Loucy (cell line): ENCODE measurements around the gene PLA2G2A.
"Not testable (repeated sequence)": the region's sequence is repeated elsewhere in the genome, so short reads cannot be mapped to it uniquely, and the experiment has no call there.

ENCODE experiments used
- H2AFZ ChIP-seq: fragments of 200-600 bp; sonication (generic); 2 replicates; pipeline ENCODE4 v1.6.0; 2016; ENCODE audit warnings: antibody characterized with exemption, mild to moderate bottlenecking, low read length, moderate library complexity
- H3F3A ChIP-seq: fragments of 200-600 bp; 2 replicates; pipeline ENCODE4 v1.6.0; 2016; ENCODE audit warnings: antibody characterized with exemption, low read depth, mild to moderate bottlenecking
- H3K27me3 ChIP-seq: fragments of 200-600 bp; sonication (generic); 2 replicates; pipeline ENCODE4 v1.6.1; 2014; ENCODE audit warnings: low read length, mild to moderate bottlenecking; ENCODE audit not compliant: insufficient read depth, poor library complexity, severe bottlenecking
- H3K36me3 ChIP-seq: fragments of 200-600 bp; sonication (generic); 2 replicates; pipeline ENCODE4 v1.6.1; 2016; ENCODE audit warnings: low read length; ENCODE audit not compliant: insufficient read depth
- H3K4me1 ChIP-seq: fragments of 200-600 bp; sonication (generic); 2 replicates; pipeline ENCODE4 v1.5.1; 2014; ENCODE audit warnings: low read length, mild to moderate bottlenecking; ENCODE audit not compliant: insufficient read depth, poor library complexity, severe bottlenecking
- H3K4me2 ChIP-seq: fragments of 200-600 bp; sonication (generic); 2 replicates; pipeline ENCODE4 v1.6.0; 2014; ENCODE audit warnings: antibody characterized with exemption, low read length, low read depth, mild to moderate bottlenecking; ENCODE audit not compliant: poor library complexity, severe bottlenecking
- H3K4me3 ChIP-seq: fragments of 200-600 bp; sonication (generic); 2 replicates; pipeline ENCODE4 v1.5.1; 2014; ENCODE audit warnings: low read length, mild to moderate bottlenecking, mixed read lengths; ENCODE audit not compliant: poor library complexity, severe bottlenecking
- H3K79me2 ChIP-seq: fragments of 200-600 bp; sonication (generic); 2 replicates; pipeline ENCODE4 v1.6.1; 2014; ENCODE audit warnings: low read length; ENCODE audit not compliant: insufficient read depth
- H3K9ac ChIP-seq: fragments of 200-600 bp; sonication (generic); 2 replicates; pipeline ENCODE4 v1.6.0; 2014; ENCODE audit warnings: mild to moderate bottlenecking, low read depth, low read length, moderate library complexity; ENCODE audit not compliant: poor library complexity, severe bottlenecking
- H3K9me2 ChIP-seq: fragments of 200-600 bp; sonication (generic); replicated peaks from 2 replicates; pipeline ENCODE4 v1.6.1; 2016; ENCODE audit warnings: low read depth, low read length, mixed read lengths
- H3K9me3 ChIP-seq: fragments of 200-600 bp; sonication (generic); 2 replicates; pipeline ENCODE4 v1.6.1; 2014; ENCODE audit warnings: mild to moderate bottlenecking, antibody characterized with exemption, low read length, low read depth; ENCODE audit not compliant: insufficient read depth
- H4K20me1 ChIP-seq: fragments of 200-600 bp; sonication (generic); 2 replicates; pipeline ENCODE4 v1.6.0; 2014; ENCODE audit warnings: antibody characterized with exemption, low read length, mild to moderate bottlenecking; ENCODE audit not compliant: insufficient read depth, poor library complexity, severe bottlenecking
- CTCF ChIP-seq: fragments of 200-600 bp; sonication (generic); conservative IDR thresholded peaks from 2 replicates; pipeline ENCODE4 v1.5.1; 2014; ENCODE audit warnings: mild to moderate bottlenecking, antibody characterized with exemption, low read length
- EZH2phosphoT487 ChIP-seq: fragments of 200-600 bp; IDR thresholded peaks from 2 replicates; pipeline ENCODE4 v1.6.1; 2018; ENCODE audit warnings: antibody characterized with exemption, mild to moderate bottlenecking, moderate library complexity, borderline replicate concordance

PLA2G2A gene

GRCh38 chr1:20009212-20009611, 29.8 kb upstream of the PLA2G2A start:
- no peaks in the 10 kb centered on the region for H3K79me2 ChIP-seq
- H2AFZ ChIP-seq: no peak overlapping the region
- no peak overlapping the region for H3K9ac ChIP-seq
- no peak overlapping the region for H3K4me3 ChIP-seq
- H3K9me3 ChIP-seq: no peaks in the 10 kb centered on the region
- TF ChIP-seq CTCF (no peak), EZH2phosphoT487 (no peak)
- H3F3A ChIP-seq: no peaks in the 10 kb centered on the region
- H3K4me2 ChIP-seq: no peak overlapping the region
- no peaks in the 10 kb centered on the region for H3K9me2 ChIP-seq
- H3K27me3 ChIP-seq: no peaks in the 10 kb centered on the region
- no peaks in the 10 kb centered on the region for H3K4me1 ChIP-seq
- no peaks in the 10 kb centered on the region for H4K20me1 ChIP-seq
- H3K36me3 ChIP-seq: no peaks in the 10 kb centered on the region

- no peaks in the 10 kb centered on the region for H3K79me2 ChIP-seq
- H3K9me3 ChIP-seq: no peaks in the 10 kb centered on the region
- H3K4me3 ChIP-seq: no peak overlapping the region
- no peak overlapping the region for H3K4me2 ChIP-seq
- H3F3A ChIP-seq: no peaks in the 10 kb centered on the region
- TF ChIP-seq CTCF (no peak), EZH2phosphoT487 (no peak)
- H4K20me1 ChIP-seq: no peaks in the 10 kb centered on the region
- H3K27me3 ChIP-seq: no peaks in the 10 kb centered on the region
- no peak overlapping the region for H2AFZ ChIP-seq
- no peak overlapping the region for H3K9ac ChIP-seq
- no peaks in the 10 kb centered on the region for H3K4me1 ChIP-seq
- H3K9me2 ChIP-seq: no peaks in the 10 kb centered on the region
- H3K36me3 ChIP-seq: no peaks in the 10 kb centered on the region
These were observed 29.0 kb upstream of the PLA2G2A start for GRCh38 chr1:20008391-20008841.

GRCh38 chr1:19998823-19999222, 19.4 kb upstream of the PLA2G2A start:
- H3K9me3 ChIP-seq, H3K4me1 ChIP-seq, H4K20me1 ChIP-seq, H3K4me3 ChIP-seq, H3K9ac ChIP-seq, H3K27me3 ChIP-seq, H2AFZ ChIP-seq, H3K79me2 ChIP-seq, H3K36me3 ChIP-seq, H3K9me2 ChIP-seq, H3F3A ChIP-seq, H3K4me2 ChIP-seq: not testable (repeated sequence)

- TF ChIP-seq CTCF (no peak), EZH2phosphoT487 (no peak)
- Histone ChIP-seq H4K20me1 (no peaks in the 10 kb centered on the region), H3K79me2 (no peaks in the 10 kb centered on the region), H3F3A (no peaks in the 10 kb centered on the region), H3K9ac (no peak overlapping the region), H3K4me2 (no peak overlapping the region), H3K9me3 (no peaks in the 10 kb centered on the region), H3K4me3 (no peak overlapping the region), H3K27me3 (no peaks in the 10 kb centered on the region), H2AFZ (no peak overlapping the region), H3K9me2 (no peaks in the 10 kb centered on the region), H3K36me3 (no peaks in the 10 kb centered on the region), H3K4me1 (no peaks in the 10 kb centered on the region)
These were observed 11.3 kb upstream of the PLA2G2A start for GRCh38 chr1:19990689-19991088.

- not testable (repeated sequence) for H3K27me3 ChIP-seq, H3F3A ChIP-seq, H4K20me1 ChIP-seq, H3K9me2 ChIP-seq, H3K79me2 ChIP-seq, H3K9ac ChIP-seq, H3K4me2 ChIP-seq, H3K4me3 ChIP-seq, H3K9me3 ChIP-seq, H3K4me1 ChIP-seq, H3K36me3 ChIP-seq, H2AFZ ChIP-seq
These were observed 10.8 kb upstream of the PLA2G2A start for GRCh38 chr1:19990182-19990582.
